ENCODE measurements around the gene USP43.
A peak's percentile ranks its signal among the peaks of the same experiment; 100 is the strongest.
"Not testable (repeated sequence)": the region's sequence is repeated elsewhere in the genome, so short reads cannot be mapped to it uniquely, and the experiment has no call there.

USP43 gene

GRCh38 chr17:9644910-9645751 lies at the start of gene USP43:
Gene USP43, plus strand, starts transcription at chr17:9645517. Its CDS starts 116 bp downstream, at chr17:9645633.
- peak; percentile 11 for DNase-seq (ENCODE audit: low read depth)

GRCh38 chr17:9597638-9598037 lies 47.7 kb upstream of the USP43 start:
- DNase-seq (ENCODE audit: low read depth), result not testable (repeated sequence)

DNA sequence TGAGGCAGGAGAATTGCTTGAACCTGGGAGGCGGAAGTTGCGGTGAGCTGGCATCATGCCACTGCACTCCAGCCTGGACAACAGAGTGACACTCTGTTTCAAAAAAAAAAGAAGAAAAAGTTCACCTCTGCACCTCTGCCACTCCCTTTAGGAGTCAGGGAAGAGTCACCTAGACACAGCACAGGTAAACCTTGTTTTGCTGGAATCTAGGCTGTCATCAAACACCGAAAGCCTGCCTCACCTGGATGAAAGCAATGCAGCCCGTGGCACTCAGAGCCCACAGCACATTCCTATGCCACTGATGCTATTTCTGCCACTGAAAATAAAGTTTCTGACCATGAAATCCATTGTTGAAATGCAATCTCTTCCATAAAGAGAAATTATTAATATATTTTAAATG lies 46.7 kb upstream of the USP43 start:
- no peak for DNase-seq (ENCODE audit: low read depth)

DNA sequence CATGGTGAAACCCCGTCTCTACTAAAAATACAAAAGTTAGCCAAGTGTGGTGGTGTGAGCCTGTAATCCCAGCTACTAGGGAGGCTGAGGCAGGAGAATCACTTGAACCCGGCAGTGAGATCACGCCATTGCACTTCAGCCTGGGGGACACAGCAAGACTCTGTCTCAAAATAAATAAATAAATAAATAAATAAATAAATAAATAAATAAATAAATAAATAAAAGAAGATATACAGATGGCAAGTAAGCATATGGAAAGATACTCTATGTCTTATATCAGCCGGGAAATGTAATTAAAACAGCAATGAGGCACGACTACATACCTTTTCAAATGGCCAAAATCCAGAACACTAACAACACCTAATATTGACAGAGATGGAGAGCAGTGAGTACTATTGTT lies 40.7 kb upstream of the USP43 start:
- DNase-seq (ENCODE audit: low read depth), result not testable (repeated sequence)

DNA sequence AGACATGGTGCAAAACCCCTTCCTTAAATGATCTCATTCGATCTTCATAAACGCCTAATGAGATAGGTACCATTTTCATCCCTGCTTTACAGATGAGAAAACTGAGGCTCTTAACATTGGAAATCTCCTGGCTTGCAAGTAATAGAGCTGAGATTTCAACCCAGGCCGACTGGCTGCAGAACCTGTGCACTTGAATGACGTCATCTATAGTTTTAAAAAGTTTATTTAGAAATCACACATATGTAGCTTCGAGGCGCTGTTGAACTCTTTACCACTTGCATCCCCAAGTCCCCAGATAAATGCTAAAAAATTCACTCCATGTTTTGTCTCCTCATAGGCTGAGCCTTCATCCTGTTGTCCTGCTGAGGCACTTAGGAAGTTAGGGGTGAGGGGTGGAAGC lies 38.9 kb upstream of the USP43 start:
- no peak for DNase-seq (ENCODE audit: low read depth)

- not testable (repeated sequence) for DNase-seq (ENCODE audit: low read depth)
Observed at GRCh38 chr17:9607058-9607457, 38.3 kb upstream of the USP43 start.

GRCh38 chr17:9611557-9611956 lies 33.8 kb upstream of the USP43 start:
- DNase-seq (ENCODE audit: low read depth), result no peak

- no peak for DNase-seq (ENCODE audit: low read depth)
Observed at GRCh38 chr17:9612006-9612405, 33.3 kb upstream of the USP43 start.

- DNase-seq (ENCODE audit: low read depth), result no peak
Observed at GRCh38 chr17:9615486-9615885, 29.8 kb upstream of the USP43 start.

DNA sequence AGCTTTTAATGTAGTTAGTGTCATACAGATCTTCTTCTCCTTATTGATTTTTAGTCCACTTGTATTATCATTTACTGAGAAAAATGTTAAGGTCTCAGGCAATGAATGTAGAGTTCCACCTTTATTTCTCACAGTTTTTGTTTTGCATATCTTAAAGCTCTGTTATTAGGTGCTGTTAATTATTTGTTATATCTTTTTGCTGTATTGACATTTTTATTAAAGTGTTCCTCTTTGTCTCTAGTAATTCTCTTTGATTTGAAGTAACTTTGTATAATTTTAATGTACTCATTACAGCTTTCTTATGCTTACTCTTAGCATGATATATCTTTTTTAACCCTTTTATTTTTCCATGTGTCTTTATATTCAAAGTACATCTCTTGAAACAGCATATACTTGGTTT lies 22.4 kb upstream of the USP43 start:
- DNase-seq (ENCODE audit: low read depth), result no peak

DNA sequence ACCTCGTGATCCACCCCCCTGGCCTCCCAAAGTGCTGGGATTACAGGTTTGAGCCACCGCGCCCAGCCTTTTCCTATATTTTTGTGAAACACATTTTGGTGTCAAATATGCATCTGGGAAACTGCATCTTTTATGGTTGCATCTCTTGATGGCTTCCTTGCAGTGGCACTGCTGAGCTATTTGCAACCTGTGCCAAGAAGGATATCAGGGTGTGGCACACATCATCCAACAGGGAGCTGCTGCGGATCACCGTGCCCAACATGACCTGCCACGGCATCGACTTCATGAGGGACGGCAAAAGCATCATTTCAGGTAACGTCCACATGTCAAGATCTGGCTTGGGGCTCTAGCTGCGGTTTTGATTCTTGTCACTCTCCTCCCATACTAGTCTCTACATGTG lies 16.8 kb upstream of the USP43 start:
- DNase-seq (ENCODE audit: low read depth), result no peak

DNA sequence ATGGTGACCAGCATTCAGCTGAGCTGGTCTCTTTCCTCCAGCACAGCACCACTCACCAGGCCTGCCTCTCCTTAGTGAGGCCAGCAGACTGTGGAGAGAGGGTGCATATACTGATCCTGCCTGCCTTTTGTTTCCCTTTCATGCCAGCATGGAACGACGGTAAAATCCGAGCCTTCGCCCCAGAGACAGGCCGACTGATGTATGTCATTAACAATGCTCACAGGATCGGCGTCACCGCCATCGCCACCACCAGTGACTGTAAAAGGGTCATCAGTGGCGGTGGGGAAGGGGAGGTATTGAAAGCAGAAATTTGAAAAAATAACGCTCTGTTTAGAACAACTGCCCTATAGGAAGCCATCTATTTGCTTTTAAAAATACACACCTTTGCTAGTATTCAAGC lies 12.6 kb upstream of the USP43 start:
- DNase-seq (ENCODE audit: low read depth), result no peak

- DNase-seq (ENCODE audit: low read depth), result no peak
Observed at GRCh38 chr17:9635340-9635739, 10.0 kb upstream of the USP43 start.

- no peak for DNase-seq (ENCODE audit: low read depth)
Observed at GRCh38 chr17:9636501-9636900, 8.8 kb upstream of the USP43 start.

- DNase-seq (ENCODE audit: low read depth), result not testable (repeated sequence)
Observed at GRCh38 chr17:9640388-9640787, 4.9 kb upstream of the USP43 start.

DNA sequence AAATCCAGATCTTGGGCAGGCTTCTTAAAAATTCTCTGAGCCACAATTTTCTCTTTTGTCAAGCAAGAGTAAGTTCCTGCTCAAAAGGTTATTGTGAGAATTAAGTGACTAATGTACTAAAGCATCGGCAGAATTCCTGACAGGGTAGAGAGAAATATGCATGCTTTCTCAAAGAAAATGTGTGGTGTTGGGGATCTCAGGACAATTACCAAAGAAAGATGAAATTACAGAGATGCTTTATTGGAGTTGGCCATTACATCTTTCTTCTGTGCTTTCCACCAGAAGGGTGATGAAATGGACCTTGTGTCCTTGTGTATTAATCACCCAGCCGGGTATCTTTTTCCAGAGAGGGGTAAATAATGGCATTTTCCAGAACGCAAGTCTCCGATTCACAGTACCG lies 1.7 kb upstream of the USP43 start:
- DNase-seq (ENCODE audit: low read depth), result no peak

- DNase-seq (ENCODE audit: low read depth), result peak; percentile 11
Observed at GRCh38 chr17:9645851-9646545, 681 bp downstream of the USP43 start.

- no peak for DNase-seq (ENCODE audit: low read depth)
Observed at GRCh38 chr17:9646546-9646885, 1.2 kb downstream of the USP43 start.

DNA sequence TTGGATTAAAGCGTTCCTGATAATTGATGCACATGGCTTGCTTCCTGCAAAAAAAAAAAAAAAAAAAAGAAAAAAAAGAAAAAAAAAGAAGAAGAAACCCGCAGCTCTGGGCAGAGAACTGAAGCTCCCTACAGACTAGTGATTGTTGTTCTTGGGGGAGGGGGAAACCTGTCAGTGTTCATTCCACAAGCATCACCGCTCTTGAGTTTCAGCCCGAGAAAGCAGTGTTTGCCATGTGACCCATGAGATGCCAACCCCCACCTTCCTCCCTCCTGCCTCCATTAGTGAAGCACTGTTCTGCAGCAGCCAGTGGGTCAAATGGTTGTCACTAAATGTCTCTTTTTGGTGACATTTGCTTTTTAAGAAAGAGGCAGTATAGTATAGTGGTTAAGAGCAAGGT lies 1.7 kb downstream of the USP43 start:
- DNase-seq (ENCODE audit: low read depth), result no peak

- no peak for DNase-seq (ENCODE audit: low read depth)
Observed at GRCh38 chr17:9648521-9649110, 3.3 kb downstream of the USP43 start.

GRCh38 chr17:9658593-9659211 lies 13.4 kb downstream of the USP43 start:
- DNase-seq (ENCODE audit: low read depth), result no peak

DNA sequence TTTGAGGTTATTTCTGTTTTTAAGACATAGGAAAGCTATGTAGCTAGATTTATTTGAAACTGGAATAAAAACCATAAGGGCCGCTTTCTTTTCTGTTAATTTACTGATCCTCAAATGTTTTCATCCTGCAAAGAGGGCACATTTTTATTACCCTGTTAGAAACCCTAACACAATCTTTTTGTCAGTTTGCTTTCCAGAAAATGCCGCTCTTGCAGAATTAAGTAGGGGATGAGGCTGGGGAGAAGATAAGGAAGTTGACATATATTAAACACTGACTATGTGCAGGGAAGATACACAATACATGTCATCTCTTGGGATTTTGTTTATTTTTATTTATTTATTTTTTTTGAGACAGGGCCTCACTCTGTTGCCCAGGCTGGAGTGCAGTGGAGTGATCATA lies 15.7 kb downstream of the USP43 start:
- DNase-seq (ENCODE audit: low read depth), result no peak

DNA sequence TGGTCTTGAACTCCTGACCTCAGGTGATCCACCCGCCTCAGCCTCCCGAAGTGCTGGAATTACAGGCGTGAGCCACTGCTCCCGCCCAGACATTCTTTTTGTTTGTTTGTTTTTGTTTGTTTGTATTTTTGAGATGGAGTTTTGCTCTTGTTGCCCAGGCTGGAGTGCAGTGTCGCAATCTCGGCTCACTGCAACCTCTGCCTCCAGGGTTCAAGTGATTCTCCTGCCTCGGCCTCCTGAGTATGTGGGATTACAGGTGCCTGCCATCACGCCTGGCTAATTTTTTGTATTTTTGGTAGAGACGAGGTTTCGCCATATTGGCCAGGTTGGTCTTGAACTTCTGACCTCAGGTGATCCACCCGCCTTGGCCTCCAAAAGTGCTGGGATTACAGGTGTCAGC lies 18.2 kb downstream of the USP43 start:
- not testable (repeated sequence) for DNase-seq (ENCODE audit: low read depth)
